Karpas-422 (cell line): ENCODE measurements around the gene CAMSAP2. TPM values are rescaled to one million over a fixed set of nuclear protein-coding genes. Genes with fewer than 3 reads are reported as not detected.

Experiments used
- DNase-seq: peaks from one replicate; pipeline ENCODE4 v3.0.0-alpha.2; 2015
- H2AFZ ChIP-seq: fragments of 200-600 bp; sonication (generic); 2 replicates; pipeline ENCODE4 v1.6.1; 2014; ENCODE audit warnings: antibody characterized with exemption, low read length, mixed read lengths
- H3K27ac ChIP-seq: fragments of 200-600 bp; sonication (generic); 2 replicates; pipeline ENCODE4 v1.5.1; 2014; ENCODE audit warnings: mild to moderate bottlenecking, low read length, moderate library complexity
- H3K27me3 ChIP-seq: fragments of 200-600 bp; sonication (generic); 2 replicates; pipeline ENCODE4 v1.6.1; 2014; ENCODE audit warnings: low read length, mixed read lengths
- H3K36me3 ChIP-seq: fragments of 200-600 bp; sonication (generic); 2 replicates; pipeline ENCODE4 v1.6.1; 2014; ENCODE audit warnings: low read length, mixed read lengths; ENCODE audit not compliant: insufficient read depth
- H3K4me1 ChIP-seq: fragments of 200-600 bp; sonication (generic); 2 replicates; pipeline ENCODE4 v1.6.1; 2014; ENCODE audit warnings: mild to moderate bottlenecking, low read length, mixed read lengths
- H3K4me2 ChIP-seq: fragments of 200-600 bp; sonication (generic); 2 replicates; pipeline ENCODE4 v1.6.1; 2014; ENCODE audit warnings: low read length, low read depth, mild to moderate bottlenecking; ENCODE audit not compliant: poor library complexity, severe bottlenecking
- H3K4me3 ChIP-seq: fragments of 200-600 bp; sonication (generic); 2 replicates; pipeline ENCODE4 v1.5.1; 2014; ENCODE audit warnings: mild to moderate bottlenecking, antibody characterized with exemption, low read length, mixed read lengths
- H3K79me2 ChIP-seq: fragments of 200-600 bp; sonication (generic); 2 replicates; pipeline ENCODE4 v1.6.1; 2014; ENCODE audit warnings: mild to moderate bottlenecking, low read length, mixed read lengths
- H3K9ac ChIP-seq: fragments of 200-600 bp; sonication (generic); 2 replicates; pipeline ENCODE4 v1.6.0; 2014; ENCODE audit warnings: low read length
- H3K9me2 ChIP-seq: fragments of 200-600 bp; sonication (generic), shearing (Covaris generic); replicated peaks from 2 replicates; pipeline ENCODE4 v1.6.0; 2014; ENCODE audit warnings: mild to moderate bottlenecking, low read length, moderate library complexity; ENCODE audit not compliant: insufficient read depth
- H3K9me3 ChIP-seq: fragments of 300-700, 200-600 bp; sonication (generic); 2 replicates; pipeline ENCODE4 v1.6.1; 2014; ENCODE audit warnings: low read length, mixed read lengths
- H4K20me1 ChIP-seq: fragments of 200-600 bp; sonication (generic); 2 replicates; pipeline ENCODE4 v1.6.1; 2014; ENCODE audit warnings: mild to moderate bottlenecking, antibody characterized with exemption, low read length, low read depth; ENCODE audit not compliant: insufficient read depth
- total RNA-seq: library from RNA; depleted of rRNA; stranded (reverse); fragments of >200 nt; shearing (Covaris generic); gene quantifications from 2 replicates; pipeline ENCODE4 v1.2.3, GENCODE V29; 2014; ENCODE audit warnings: low replicate concordance; rRNA removed

The CAMSAP2 gene
- total RNA-seq, 1 experiment from 2014 or later, result 56.5 TPM

DNA sequence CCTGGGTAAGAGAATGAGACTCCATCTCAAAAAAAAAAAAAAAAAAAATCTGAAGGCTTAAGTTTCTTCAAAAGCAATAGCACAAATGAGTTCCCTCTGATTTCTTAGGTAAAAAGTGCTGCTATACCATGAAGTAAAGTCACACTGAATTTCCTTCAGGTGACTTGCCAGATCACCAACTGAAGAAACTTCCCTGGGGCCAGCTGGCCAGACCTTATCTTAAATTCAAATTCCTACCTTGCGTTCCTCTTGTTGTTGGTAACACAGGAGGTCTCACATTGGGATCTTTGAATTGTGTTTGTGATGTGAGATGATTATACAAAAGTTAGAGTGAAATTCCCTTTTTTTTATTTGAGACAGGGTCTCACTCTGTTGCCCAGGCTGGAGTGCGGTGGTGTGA lies 167.8 kb downstream of the CAMSAP2 start:
- Histone ChIP-seq H3K27me3 (no peaks in the 10 kb centered on the region), H2AFZ (no peak overlapping the region), H3K4me1 (peaks cover 8% of the 10 kb centered on the region), H3K9me3 (no peaks in the 10 kb centered on the region), H3K79me2 (no peaks in the 10 kb centered on the region), H3K27ac (no peak overlapping the region), H3K9ac (no peak overlapping the region), H4K20me1 (no peaks in the 10 kb centered on the region), H3K4me2 (no peak overlapping the region), H3K4me3 (no peak overlapping the region), H3K36me3 (no peaks in the 10 kb centered on the region), H3K9me2 (no peaks in the 10 kb centered on the region)
- no peak for DNase-seq

DNA sequence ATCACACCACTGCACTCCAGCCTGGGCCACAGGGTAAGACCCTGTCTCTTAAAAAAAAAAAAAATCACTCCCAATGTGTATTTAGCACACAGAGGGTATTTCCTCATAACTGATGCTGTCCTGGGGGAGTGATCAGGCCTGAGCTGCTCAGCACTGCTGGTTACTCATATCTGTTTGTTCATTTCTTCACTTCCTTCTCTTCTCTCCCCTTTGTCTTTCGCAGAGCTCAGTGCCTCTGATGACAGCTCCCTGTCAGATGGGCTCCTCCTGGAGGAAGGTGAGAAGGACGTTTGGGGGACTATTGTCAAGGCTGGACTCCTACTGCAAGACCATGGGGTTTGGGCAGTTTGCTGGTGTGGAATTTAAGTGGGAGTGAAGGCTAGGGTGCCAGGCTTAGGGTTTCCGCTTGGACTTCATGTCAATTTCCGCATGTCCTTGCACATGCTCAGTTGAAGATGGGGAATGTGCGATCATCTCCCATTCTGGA lies 169.0 kb downstream of the CAMSAP2 start:
- Histone ChIP-seq H3K4me3 (no peak overlapping the region), H3K27ac (no peak overlapping the region), H3K36me3 (no peaks in the 10 kb centered on the region), H3K9me3 (no peaks in the 10 kb centered on the region), H3K9ac (no peak overlapping the region), H2AFZ (no peak overlapping the region), H3K9me2 (no peaks in the 10 kb centered on the region), H3K79me2 (no peaks in the 10 kb centered on the region), H3K4me1 (peaks cover 8% of the 10 kb centered on the region), H4K20me1 (no peaks in the 10 kb centered on the region), H3K4me2 (no peak overlapping the region), H3K27me3 (no peaks in the 10 kb centered on the region)
- no peak for DNase-seq

- no peak overlapping the region for H3K4me3 ChIP-seq
- no peaks in the 10 kb centered on the region for H3K9me2 ChIP-seq
- peaks cover 8% of the 10 kb centered on the region for H3K4me1 ChIP-seq
- no peaks in the 10 kb centered on the region for H4K20me1 ChIP-seq
- DNase-seq, result no peak
- no peaks in the 10 kb centered on the region for H3K36me3 ChIP-seq
- H3K27ac ChIP-seq, result no peak overlapping the region
- H3K9me3 ChIP-seq, result no peaks in the 10 kb centered on the region
- H3K79me2 ChIP-seq, result no peaks in the 10 kb centered on the region
- H3K9ac ChIP-seq, result no peak overlapping the region
- H3K27me3 ChIP-seq, result no peaks in the 10 kb centered on the region
- H2AFZ ChIP-seq, result no peak overlapping the region
- no peak overlapping the region for H3K4me2 ChIP-seq
Observed at GRCh38 chr1:200908191-200908868, 169.6 kb downstream of the CAMSAP2 start.

GRCh38 chr1:200909071-200909470 lies 170.4 kb downstream of the CAMSAP2 start:
- Histone ChIP-seq H3K4me1 (peaks cover 8% of the 10 kb centered on the region), H3K79me2 (no peaks in the 10 kb centered on the region), H3K36me3 (no peaks in the 10 kb centered on the region), H4K20me1 (no peaks in the 10 kb centered on the region), H3K27me3 (no peaks in the 10 kb centered on the region), H3K27ac (no peak overlapping the region), H3K9me2 (no peaks in the 10 kb centered on the region), H3K4me2 (no peak overlapping the region), H3K9ac (no peak overlapping the region), H3K4me3 (no peak overlapping the region), H3K9me3 (no peaks in the 10 kb centered on the region), H2AFZ (no peak overlapping the region)
- no peak for DNase-seq

DNA sequence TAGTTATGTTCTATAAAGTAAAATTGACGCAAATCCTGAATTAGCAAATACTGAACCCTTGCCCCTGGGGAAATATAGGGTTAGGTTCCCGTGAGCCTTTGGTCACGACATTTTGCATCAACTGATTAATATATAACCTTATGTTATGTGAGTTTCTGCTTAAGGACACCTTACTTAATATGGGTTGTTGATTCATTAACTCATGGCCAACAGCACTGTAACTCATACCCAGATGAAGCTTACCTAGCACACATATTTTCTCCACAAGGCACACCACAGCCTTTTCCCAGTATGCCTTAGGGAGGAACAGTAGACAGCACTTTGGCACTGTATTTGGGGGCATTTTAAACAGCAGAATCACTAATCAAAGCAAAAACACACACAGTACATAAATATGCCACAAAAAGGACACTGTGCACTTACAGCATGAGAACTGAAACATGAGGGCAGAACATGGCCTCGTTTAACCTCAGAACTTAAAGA lies 171.1 kb downstream of the CAMSAP2 start:
- Histone ChIP-seq H3K9me3 (no peaks in the 10 kb centered on the region), H3K36me3 (no peaks in the 10 kb centered on the region), H3K27ac (no peak overlapping the region), H4K20me1 (no peaks in the 10 kb centered on the region), H3K27me3 (no peaks in the 10 kb centered on the region), H2AFZ (no peak overlapping the region), H3K4me3 (no peak overlapping the region), H3K79me2 (no peaks in the 10 kb centered on the region), H3K9ac (no peak overlapping the region), H3K4me2 (no peak overlapping the region), H3K4me1 (peaks cover 8% of the 10 kb centered on the region), H3K9me2 (no peaks in the 10 kb centered on the region)
- DNase-seq, result no peak

Other genes starting within 250 kb of the CAMSAP2 start
- 12.4 and 15.2 TPM in 2 replicates for gene KIF14, start 118.1 kb upstream of the CAMSAP2 start, total RNA-seq
- gene DDX59, start 69.0 kb upstream of the CAMSAP2 start, total RNA-seq, result 45.1 and 60.8 TPM in 2 replicates
- not detected in 2 replicates for gene GPR25, start 134.1 kb downstream of the CAMSAP2 start, total RNA-seq
- not detected in 2 replicates for gene INAVA, start 156.0 kb downstream of the CAMSAP2 start, total RNA-seq